ENCODE results near the gene TIFAB. TPM values are rescaled to one million over a fixed set of nuclear protein-coding genes. Genes with fewer than 3 reads are reported as not detected.

Gene TIFAB
- total RNA-seq, 1 donor from 2014 or later = not detected

DNA sequence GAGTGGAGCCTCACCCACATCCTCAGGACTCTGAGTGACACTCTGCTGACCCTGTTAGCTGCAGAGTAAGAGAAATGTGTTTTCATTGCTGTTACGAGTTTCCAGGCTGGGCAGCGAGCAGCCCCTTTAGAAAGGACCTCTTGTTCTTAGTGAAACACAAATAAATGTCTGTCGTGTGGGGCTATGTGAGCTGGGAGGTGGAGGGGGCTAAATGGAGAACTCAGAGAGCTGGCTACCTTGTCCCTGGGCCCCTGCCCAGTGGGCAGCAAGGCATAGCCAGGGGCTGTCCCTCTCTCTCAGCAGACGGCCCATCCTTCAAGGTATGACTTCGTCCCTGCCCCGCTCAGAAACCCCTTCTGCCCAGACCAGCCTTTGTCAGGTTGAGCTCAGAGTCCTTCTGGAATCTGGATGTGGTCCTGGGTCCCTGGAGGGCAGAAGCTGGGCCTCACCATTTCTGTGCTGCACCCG is 15.2 kb downstream of the TIFAB start:
- Mint-ChIP-seq H3K27me3 (peaks cover 6% of the 10 kb centered on the region), H3K27ac (no peak overlapping the region), H3K4me1 (ENCODE audit: low read depth) (peaks cover 4% of the 10 kb centered on the region), H3K4me3 (ENCODE audit: low read depth) (no peak overlapping the region), H3K36me3 (ENCODE audit: insufficient read depth) (no peaks in the 10 kb centered on the region), H3K9me3 (ENCODE audit: low read depth) (no peaks in the 10 kb centered on the region)
- no peak for DNase-seq (ENCODE audit: low spot score, unreplicated experiment)
- TF ChIP-seq, protein P1, sequence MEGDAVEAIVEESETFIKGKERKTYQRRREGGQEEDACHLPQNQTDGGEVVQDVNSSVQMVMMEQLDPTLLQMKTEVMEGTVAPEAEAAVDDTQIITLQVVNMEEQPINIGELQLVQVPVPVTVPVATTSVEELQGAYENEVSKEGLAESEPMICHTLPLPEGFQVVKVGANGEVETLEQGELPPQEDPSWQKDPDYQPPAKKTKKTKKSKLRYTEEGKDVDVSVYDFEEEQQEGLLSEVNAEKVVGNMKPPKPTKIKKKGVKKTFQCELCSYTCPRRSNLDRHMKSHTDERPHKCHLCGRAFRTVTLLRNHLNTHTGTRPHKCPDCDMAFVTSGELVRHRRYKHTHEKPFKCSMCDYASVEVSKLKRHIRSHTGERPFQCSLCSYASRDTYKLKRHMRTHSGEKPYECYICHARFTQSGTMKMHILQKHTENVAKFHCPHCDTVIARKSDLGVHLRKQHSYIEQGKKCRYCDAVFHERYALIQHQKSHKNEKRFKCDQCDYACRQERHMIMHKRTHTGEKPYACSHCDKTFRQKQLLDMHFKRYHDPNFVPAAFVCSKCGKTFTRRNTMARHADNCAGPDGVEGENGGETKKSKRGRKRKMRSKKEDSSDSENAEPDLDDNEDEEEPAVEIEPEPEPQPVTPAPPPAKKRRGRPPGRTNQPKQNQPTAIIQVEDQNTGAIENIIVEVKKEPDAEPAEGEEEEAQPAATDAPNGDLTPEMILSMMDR (IDR thresholded peaks at IDR 0.05; ENCODE audit: unreplicated experiment) = no peak

DNA sequence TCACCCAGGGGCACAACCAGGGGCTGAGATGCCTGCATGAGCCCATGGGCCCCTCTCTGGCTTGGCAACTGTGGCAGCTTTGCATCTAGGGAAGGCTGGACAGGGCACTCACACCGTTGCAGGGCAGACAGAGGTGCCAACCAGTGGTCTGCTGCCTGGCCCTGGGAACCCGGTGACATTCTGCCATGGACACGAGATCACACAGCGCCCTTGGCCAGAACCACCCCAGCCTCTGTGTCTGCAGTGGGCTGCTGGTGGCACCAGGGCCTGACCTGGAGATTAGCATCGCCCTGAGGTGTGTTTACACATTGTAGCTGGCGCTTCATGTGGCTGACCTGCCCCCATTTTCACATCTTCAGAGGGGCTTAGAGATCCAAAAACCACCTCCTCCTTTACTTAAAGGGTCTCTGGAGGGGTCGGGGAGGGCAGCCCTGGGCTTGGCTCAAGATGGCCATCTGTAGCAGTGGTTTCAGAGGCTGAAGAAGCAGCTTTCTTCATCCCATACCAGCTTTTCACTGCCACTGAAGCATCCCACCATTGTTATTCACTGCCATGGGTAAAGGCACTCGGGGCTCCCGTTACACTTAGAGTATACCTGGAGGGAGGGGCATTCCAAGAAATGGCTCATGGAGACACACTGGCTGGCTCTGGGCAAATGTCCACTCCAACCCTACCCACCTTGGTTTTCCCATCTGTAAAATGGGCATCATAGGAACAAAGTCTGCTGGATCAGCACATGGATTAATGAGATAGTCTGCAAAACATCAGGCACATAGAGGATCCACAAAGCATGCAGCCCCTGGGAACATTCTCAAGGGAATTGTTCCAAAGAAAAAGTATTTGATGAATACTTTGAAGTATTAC is 16.5 kb downstream of the TIFAB start:
- Mint-ChIP-seq H3K36me3 (ENCODE audit: insufficient read depth) (no peaks in the 10 kb centered on the region), H3K4me1 (ENCODE audit: low read depth) (peaks cover 4% of the 10 kb centered on the region), H3K4me3 (ENCODE audit: low read depth) (no peak overlapping the region), H3K27me3 (peaks cover 6% of the 10 kb centered on the region), H3K27ac (no peak overlapping the region), H3K9me3 (ENCODE audit: low read depth) (no peaks in the 10 kb centered on the region)
- TF ChIP-seq, protein P1 (IDR thresholded peaks at IDR 0.05; ENCODE audit: unreplicated experiment) = no peak
- DNase-seq (ENCODE audit: low spot score, unreplicated experiment) = no peak

DNA sequence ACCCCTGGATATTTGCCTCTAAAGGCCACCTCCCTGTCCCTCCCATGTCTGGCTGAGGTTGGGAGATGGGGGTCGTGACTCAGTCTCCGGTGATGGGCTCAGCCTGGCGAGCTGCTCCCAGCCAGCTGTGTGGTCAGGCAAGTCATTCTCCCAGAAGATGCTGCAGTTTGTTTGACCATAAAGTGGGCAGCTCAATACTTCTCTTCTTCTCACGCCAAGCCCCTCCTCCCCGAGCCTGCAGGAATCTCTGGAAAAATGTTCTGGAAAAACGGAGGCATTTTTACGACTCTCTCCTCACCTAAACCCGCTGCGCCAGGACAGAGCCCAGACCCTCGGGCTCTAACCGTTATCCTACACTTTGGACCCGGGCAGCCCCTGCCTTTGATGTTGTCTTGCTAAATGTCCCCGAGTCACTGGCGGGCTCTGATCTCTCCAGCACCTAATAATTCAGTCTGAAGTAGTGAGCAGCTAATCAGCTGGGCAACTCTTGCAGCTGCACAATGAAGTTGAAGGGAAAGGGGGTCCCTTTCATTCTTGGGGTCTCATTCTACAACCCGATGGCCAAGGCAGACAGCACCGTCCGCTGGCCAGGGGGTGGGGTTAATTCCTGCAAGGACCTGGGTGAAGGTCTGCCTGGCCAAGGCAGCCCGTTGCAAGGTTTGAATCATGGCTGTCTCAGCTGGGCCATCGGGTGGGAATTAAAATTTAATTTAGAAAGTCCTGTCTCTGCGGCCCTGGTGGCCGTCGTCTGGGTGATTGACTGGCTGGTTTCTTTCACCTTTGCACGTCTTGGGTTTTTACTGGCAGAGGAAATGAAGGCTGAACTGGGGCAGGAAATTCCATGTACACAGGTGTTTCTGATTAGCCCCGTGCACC is 17.3 kb downstream of the TIFAB start:
- Mint-ChIP-seq H3K27me3 (peaks cover 4% of the 10 kb centered on the region), H3K36me3 (ENCODE audit: insufficient read depth) (no peaks in the 10 kb centered on the region), H3K9me3 (ENCODE audit: low read depth) (no peaks in the 10 kb centered on the region), H3K27ac (no peak overlapping the region), H3K4me3 (ENCODE audit: low read depth) (no peak overlapping the region), H3K4me1 (ENCODE audit: low read depth) (peaks cover 4% of the 10 kb centered on the region)
- no peak for DNase-seq (ENCODE audit: low spot score, unreplicated experiment)
- TF ChIP-seq, protein P1 (IDR thresholded peaks at IDR 0.05; ENCODE audit: unreplicated experiment) = no peak

DNA sequence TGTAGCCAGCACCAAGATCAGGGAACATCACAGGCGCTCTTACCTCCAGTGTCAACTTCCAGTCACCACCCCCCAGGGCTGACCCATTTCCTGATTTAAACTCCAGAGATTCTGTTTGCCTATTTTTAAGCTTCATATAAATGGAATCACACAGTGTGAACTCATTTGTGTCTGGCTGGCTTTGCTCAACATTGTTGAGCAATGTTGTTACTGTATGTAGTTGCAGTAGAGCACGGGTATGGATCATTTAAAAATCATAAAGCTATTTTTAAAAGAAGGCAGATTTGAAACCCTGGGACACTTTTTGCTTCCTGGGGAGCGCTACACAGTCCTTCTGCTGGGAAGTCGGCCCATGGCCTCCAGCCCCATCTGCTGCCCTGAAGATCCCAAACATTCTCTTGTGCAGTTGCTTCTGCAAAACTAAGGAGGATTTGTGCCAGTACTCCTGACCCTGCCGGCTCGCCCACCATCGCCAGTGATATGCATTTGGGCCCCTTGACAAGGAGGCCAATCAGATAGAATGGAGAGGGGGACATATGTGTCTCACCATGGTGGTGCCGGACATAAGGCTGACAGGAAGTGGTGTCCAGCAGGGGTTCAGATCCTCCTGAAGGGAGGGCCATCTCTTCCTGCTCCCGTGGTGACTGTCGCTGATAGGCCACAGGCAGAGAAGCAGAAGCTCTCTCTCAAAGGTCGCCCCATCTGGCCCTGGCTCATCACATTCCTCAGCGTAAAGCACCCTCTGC is 18.3 kb downstream of the TIFAB start:
- Mint-ChIP-seq H3K4me3 (ENCODE audit: low read depth) (no peak overlapping the region), H3K27me3 (peaks cover 4% of the 10 kb centered on the region), H3K9me3 (ENCODE audit: low read depth) (peaks cover 2% of the 10 kb centered on the region), H3K27ac (no peak overlapping the region), H3K36me3 (ENCODE audit: insufficient read depth) (no peaks in the 10 kb centered on the region), H3K4me1 (ENCODE audit: low read depth) (peaks cover 4% of the 10 kb centered on the region)
- DNase-seq (ENCODE audit: low spot score, unreplicated experiment) = no peak
- TF ChIP-seq, protein P1 (IDR thresholded peaks at IDR 0.05; ENCODE audit: unreplicated experiment) = no peak

DNA sequence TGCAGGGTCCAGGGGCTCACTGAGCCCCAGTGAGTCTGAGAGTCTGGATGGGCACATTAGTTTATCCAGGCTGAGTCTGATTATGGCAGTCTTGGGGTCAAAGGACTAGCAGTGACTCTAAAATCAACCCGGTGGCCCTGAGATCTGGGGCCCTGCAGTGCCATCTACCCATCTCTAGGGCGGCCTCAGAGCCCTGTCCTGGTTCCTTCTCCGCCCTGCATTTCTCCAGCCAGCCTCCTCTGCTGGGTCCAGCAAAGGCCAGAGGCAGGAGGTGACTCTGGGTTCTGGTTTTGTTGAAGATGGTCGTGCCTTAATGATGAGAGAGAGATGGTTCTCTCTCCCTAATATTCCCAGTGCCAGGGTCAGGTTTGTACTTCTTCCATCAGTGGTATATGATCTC is 20.0 kb downstream of the TIFAB start:
- no peaks in the 10 kb centered on the region for H3K36me3 Mint-ChIP-seq (ENCODE audit: insufficient read depth)
- DNase-seq (ENCODE audit: low spot score, unreplicated experiment) = no peak
- TF ChIP-seq, protein P1 (IDR thresholded peaks at IDR 0.05; ENCODE audit: unreplicated experiment) = no peak
- H3K4me3 Mint-ChIP-seq (ENCODE audit: low read depth) = no peak overlapping the region
- H3K27ac Mint-ChIP-seq = no peak overlapping the region
- peaks cover 4% of the 10 kb centered on the region for H3K27me3 Mint-ChIP-seq
- peaks cover 2% of the 10 kb centered on the region for H3K4me1 Mint-ChIP-seq (ENCODE audit: low read depth)
- peaks cover 10% of the 10 kb centered on the region for H3K9me3 Mint-ChIP-seq (ENCODE audit: low read depth)
